Measurements from ENCODE around the gene MCAT. TPM values are rescaled to one million over a fixed set of nuclear protein-coding genes. Genes with fewer than 3 reads are reported as not detected.
A peak's percentile ranks its signal among the peaks of the same experiment; 100 is the strongest.

MCAT gene
- polyA plus RNA-seq, 3 donors, result 4.5 to 8.9 (median 6.8) TPM

DNA sequence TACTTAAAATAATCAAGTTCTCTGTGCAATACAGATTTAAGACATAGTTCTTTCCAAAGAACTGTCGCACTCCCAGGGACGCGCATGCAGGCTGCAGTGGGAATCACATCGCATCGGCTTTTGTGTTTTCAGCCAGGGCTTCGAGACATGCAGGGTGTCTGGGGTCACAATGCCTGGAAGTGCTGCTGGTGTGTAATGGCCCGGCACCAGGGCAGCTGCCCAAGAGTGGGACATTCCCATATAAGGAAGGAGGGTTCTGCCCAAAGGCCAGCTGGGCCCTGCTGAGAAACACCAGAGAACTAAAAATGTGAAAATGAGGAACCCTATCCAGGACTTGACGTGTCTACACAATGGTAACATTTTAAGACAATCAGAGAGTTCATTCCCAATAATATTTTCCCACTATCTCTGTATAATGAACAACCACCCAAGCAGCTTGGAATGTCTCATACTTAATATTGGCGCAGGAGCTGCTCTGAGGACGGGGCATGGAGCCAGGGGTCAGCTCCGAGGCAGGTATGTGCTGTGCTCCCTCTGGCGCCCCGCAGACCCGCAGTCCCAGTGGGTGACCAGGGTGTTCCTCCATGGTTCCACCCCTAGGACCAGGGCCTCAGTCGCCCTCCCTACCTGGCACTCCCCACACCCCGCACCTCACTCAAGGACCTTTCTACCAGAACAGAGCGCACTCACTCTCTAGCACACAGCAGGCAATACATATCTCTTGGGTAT, 11.3 kb downstream of the MCAT start:
- Histone ChIP-seq H2AFZ (ENCODE audit: insufficient read depth, low read depth, low read length, poor library complexity, severe bottlenecking) (no peak overlapping the region), H3K9me3 (replicated peaks in 1 of 2; ENCODE audit: control insufficient read depth in 1 of 2, insufficient read depth in 1 of 2, low read length in 2 of 2) (no peaks in the 10 kb centered on the region), H3K36me3 (replicated peaks in 1 of 2; ENCODE audit: control insufficient read depth in 1 of 2, insufficient read depth in 2 of 2, low read length in 2 of 2) (peaks cover 8 to 47% of the 10 kb centered on the region in 2 donors), H3K4me2 (replicated peaks; ENCODE audit: extremely low read depth, low read length, poor library complexity, severe bottlenecking) (no peak overlapping the region), H3K27me3 (ENCODE audit: control insufficient read depth in 2 of 2, insufficient read depth in 2 of 2, low read length in 2 of 2) (no peaks in the 10 kb centered on the region), H3K79me2 (ENCODE audit: insufficient read depth, low read length) (no peaks in the 10 kb centered on the region), H3K4me1 (ENCODE audit: control insufficient read depth in 1 of 2, insufficient read depth in 2 of 2, low read length in 2 of 2) (peaks cover 37 to 43% of the 10 kb centered on the region in 2 donors), H3K9ac (ENCODE audit: insufficient read depth, low read length, poor library complexity, severe bottlenecking) (no peak overlapping the region), H3K4me3 (replicated peaks in 1 of 3; ENCODE audit: low read depth in 2 of 3, low read length in 3 of 3) (no peak overlapping the region), H4K20me1 (ENCODE audit: insufficient read depth, low read length) (peaks cover 4% of the 10 kb centered on the region), H3K27ac (ENCODE audit: low read depth in 1 of 2, low read length in 2 of 2) (no peak overlapping the region)
- H3K9me3 Mint-ChIP-seq, result peaks cover 0 to 2% (median 0%) of the 10 kb centered on the region in 7 donors
- peak overlapping the region in 1 of 7 donors; percentile 71 for H3K27ac Mint-ChIP-seq
- H3K4me3 Mint-ChIP-seq, result no peak overlapping the region
- DNase-seq, result no peak
- peaks cover 25 to 53% of the 10 kb centered on the region in 2 donors for H3K36me3 Mint-ChIP-seq
- 93% methylated on average over 10 of the region's 17 CpGs for WGBS (ENCODE audit: insufficient coverage)
- peaks cover 32% of the 10 kb centered on the region for H3K4me1 Mint-ChIP-seq
- TF ChIP-seq, protein P1, sequence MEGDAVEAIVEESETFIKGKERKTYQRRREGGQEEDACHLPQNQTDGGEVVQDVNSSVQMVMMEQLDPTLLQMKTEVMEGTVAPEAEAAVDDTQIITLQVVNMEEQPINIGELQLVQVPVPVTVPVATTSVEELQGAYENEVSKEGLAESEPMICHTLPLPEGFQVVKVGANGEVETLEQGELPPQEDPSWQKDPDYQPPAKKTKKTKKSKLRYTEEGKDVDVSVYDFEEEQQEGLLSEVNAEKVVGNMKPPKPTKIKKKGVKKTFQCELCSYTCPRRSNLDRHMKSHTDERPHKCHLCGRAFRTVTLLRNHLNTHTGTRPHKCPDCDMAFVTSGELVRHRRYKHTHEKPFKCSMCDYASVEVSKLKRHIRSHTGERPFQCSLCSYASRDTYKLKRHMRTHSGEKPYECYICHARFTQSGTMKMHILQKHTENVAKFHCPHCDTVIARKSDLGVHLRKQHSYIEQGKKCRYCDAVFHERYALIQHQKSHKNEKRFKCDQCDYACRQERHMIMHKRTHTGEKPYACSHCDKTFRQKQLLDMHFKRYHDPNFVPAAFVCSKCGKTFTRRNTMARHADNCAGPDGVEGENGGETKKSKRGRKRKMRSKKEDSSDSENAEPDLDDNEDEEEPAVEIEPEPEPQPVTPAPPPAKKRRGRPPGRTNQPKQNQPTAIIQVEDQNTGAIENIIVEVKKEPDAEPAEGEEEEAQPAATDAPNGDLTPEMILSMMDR (IDR thresholded peaks at IDR 0.05), result no peak
- peaks cover 0 to 6% (median 4%) of the 10 kb centered on the region in 3 donors for H3K27me3 Mint-ChIP-seq (ENCODE audit: low read depth in 3 of 3)
- intact Hi-C loops (cut with micrococcal nuclease), result no loop called here

DNA sequence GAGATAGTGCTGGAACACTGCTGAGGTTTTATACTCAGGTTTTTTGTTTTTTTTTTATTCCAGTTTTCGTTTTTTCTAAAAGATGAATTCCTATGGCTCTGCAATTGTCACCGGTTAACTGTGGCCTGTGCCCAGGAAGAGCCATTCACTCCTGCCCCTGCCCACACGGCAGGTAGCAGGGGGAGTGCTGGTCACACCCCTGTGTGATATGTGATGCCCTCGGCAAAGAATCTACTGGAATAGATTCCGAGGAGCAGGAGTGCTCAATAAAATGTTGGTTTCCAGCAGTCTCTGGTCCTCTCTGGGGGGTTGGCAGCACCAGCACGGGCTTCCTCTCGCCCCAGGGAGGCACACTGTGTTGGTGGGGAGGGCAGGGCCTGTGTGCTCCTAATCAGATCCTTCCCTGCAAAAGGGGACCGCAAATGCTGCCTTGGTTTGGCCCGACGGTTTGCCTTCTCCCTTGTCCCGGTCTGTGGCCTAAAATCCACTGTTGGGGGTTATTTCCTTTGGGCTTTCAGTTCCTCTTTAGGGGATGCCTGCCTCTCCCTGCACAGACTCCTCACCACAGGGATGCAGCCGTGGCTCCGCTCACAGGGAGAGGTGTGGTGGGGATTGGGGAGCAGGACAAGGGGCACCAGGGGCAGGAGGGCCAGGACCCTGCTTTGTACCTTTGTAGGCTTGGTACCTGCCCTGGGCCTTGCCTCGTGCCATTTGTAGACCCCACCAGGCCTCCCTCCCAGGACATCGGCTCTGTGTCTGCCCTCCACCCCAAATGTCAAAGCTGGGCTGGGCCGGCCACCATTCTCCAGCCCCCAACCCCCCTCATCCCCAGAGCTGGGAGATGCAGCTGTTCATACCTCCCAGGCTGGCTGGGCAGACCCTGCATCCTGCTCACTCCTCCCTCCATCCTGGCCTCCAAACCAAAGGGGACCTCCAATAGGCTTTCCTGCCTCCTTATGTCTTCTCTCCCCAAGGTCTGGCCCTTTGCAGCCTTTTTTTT, 13.5 kb downstream of the MCAT start:
- Histone ChIP-seq H3K4me3 (replicated peaks in 1 of 3; ENCODE audit: low read depth in 2 of 3, low read length in 3 of 3) (peak overlapping the region in 1 of 3 experiments; percentile 12), H3K9me3 (replicated peaks in 1 of 2; ENCODE audit: control insufficient read depth in 1 of 2, insufficient read depth in 1 of 2, low read length in 2 of 2) (no peaks in the 10 kb centered on the region), H2AFZ (ENCODE audit: insufficient read depth, low read depth, low read length, poor library complexity, severe bottlenecking) (peak overlapping the region; percentile 54), H3K9ac (ENCODE audit: insufficient read depth, low read length, poor library complexity, severe bottlenecking) (peak overlapping the region; percentile 20), H3K27ac (ENCODE audit: low read depth in 1 of 2, low read length in 2 of 2) (no peak overlapping the region), H3K4me2 (replicated peaks; ENCODE audit: extremely low read depth, low read length, poor library complexity, severe bottlenecking) (peak overlapping the region; percentile 10), H3K27me3 (ENCODE audit: control insufficient read depth in 2 of 2, insufficient read depth in 2 of 2, low read length in 2 of 2) (no peaks in the 10 kb centered on the region), H4K20me1 (ENCODE audit: insufficient read depth, low read length) (peaks cover 4% of the 10 kb centered on the region), H3K79me2 (ENCODE audit: insufficient read depth, low read length) (no peaks in the 10 kb centered on the region), H3K36me3 (replicated peaks in 1 of 2; ENCODE audit: control insufficient read depth in 1 of 2, insufficient read depth in 2 of 2, low read length in 2 of 2) (peaks cover 0 to 33% of the 10 kb centered on the region in 2 donors), H3K4me1 (ENCODE audit: control insufficient read depth in 1 of 2, insufficient read depth in 2 of 2, low read length in 2 of 2) (peaks cover 32 to 37% of the 10 kb centered on the region in 2 donors)
- TF ChIP-seq, protein P1 (IDR thresholded peaks at IDR 0.05), result no peak
- DNase-seq, result peak in 2 of 3 donors; percentile 43 to 57
- Mint-ChIP-seq H3K4me1 (peaks cover 30% of the 10 kb centered on the region), H3K36me3 (peaks cover 21 to 38% of the 10 kb centered on the region in 2 donors), H3K4me3 (peak overlapping the region in 1 of 2 donors; percentile 53), H3K27ac (peak overlapping the region in 1 of 7 donors; percentile 54), H3K9me3 (peaks cover 0 to 2% (median 0%) of the 10 kb centered on the region in 7 donors), H3K27me3 (ENCODE audit: low read depth in 3 of 3) (peaks cover 3 to 6% (median 5%) of the 10 kb centered on the region in 3 donors)
- intact Hi-C loops (cut with micrococcal nuclease), result no loop called here
- WGBS (ENCODE audit: insufficient coverage), result 17% methylated on average over 12 of the region's 16 CpGs
